OCI-LY1 (cell line): ENCODE results near the gene TMED6.

ENCODE experiments used
- EZH2 ChIP-seq: fragments of 200-600 bp; sonication (generic), shearing (Covaris generic); IDR thresholded peaks from 2 replicates; pipeline ENCODE4 v1.8.0; 2017; ENCODE audit warnings: borderline replicate concordance, mixed run types, mild to moderate bottlenecking, antibody characterized with exemption, low read length, moderate library complexity, mixed read lengths
- TF ChIP-seq, protein P1 (sequence below): fragments of 200-600 bp; sonication (generic), shearing (Covaris generic); IDR thresholded peaks from 2 replicates; pipeline ENCODE4 v1.5.1; 2017; ENCODE audit warnings: mild to moderate bottlenecking, antibody characterized with exemption, low read length, moderate library complexity, mixed read lengths

DNA sequence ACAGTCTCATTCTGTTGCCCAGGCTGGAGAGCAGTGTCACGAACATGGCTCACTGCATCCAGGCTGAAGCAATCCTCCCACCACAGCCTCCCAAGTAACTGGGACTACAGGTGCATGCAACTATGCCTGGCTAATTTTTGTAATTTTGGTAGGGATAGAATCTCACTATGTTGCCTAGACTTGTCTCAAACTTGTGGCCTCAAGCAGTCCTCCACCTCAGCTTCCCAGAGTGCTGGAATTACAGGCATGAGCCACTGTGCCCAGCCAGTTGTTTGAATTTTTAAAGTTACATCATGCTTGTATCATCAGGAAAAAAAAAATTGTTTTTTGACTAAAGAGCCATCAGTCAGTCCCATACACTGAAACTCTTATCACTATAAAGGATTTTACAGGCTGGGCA, 57.5 kb downstream of the TMED6 start:
- TF ChIP-seq, protein P1, sequence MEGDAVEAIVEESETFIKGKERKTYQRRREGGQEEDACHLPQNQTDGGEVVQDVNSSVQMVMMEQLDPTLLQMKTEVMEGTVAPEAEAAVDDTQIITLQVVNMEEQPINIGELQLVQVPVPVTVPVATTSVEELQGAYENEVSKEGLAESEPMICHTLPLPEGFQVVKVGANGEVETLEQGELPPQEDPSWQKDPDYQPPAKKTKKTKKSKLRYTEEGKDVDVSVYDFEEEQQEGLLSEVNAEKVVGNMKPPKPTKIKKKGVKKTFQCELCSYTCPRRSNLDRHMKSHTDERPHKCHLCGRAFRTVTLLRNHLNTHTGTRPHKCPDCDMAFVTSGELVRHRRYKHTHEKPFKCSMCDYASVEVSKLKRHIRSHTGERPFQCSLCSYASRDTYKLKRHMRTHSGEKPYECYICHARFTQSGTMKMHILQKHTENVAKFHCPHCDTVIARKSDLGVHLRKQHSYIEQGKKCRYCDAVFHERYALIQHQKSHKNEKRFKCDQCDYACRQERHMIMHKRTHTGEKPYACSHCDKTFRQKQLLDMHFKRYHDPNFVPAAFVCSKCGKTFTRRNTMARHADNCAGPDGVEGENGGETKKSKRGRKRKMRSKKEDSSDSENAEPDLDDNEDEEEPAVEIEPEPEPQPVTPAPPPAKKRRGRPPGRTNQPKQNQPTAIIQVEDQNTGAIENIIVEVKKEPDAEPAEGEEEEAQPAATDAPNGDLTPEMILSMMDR = no peak
- TF ChIP-seq EZH2 = no peak
